Thoracic aorta (tissue), 2 donors: Measurements from ENCODE around the gene RBM33. TPM values are rescaled to one million over a fixed set of nuclear protein-coding genes. Genes with fewer than 3 reads are reported as not detected.
"Not testable (repeated sequence)": the region's sequence is repeated elsewhere in the genome, so short reads cannot be mapped to it uniquely, and the experiment has no call there.

Experiments
- ATAC-seq: fragments of 150-250 bp; one replicate; pipeline ENCODE4 v1.8.0; 2017; ENCODE audit warnings: low read depth; ENCODE audit not compliant: insufficient number of reproducible peaks, low FRiP score
- DNase-seq: peaks from one replicate; pipeline ENCODE4 v3.0.0-alpha.2; 2020; ENCODE audit warnings: low spot score
- H3K27ac ChIP-seq, 2 donors: fragments of 200-600 bp; sonication (generic); 1 replicate in 1 of 2; 2 replicates in 1 of 2; pipeline ENCODE4 v1.5.1; 2016; ENCODE audit warnings: mild to moderate bottlenecking in 2 of 2, moderate library complexity in 2 of 2
- H3K27me3 ChIP-seq: fragments of 200-600 bp; sonication (generic); replicated peaks from 2 replicates; pipeline ENCODE4 v1.6.0; 2016; ENCODE audit warnings: mild to moderate bottlenecking; ENCODE audit not compliant: insufficient read depth
- H3K36me3 ChIP-seq: fragments of 200-600 bp; sonication (generic); one replicate; pipeline ENCODE4 v1.5.1; 2016
- H3K4me1 ChIP-seq, 2 donors: fragments of 200-600 bp; sonication (generic); 1 replicate in 1 of 2; 2 replicates in 1 of 2; pipeline versions ENCODE4 v1.5.1 to v1.6.0; 2016; ENCODE audit warnings: low read depth in 2 of 2, mild to moderate bottlenecking in 1 of 2; ENCODE audit not compliant: control insufficient read depth in 1 of 2
- H3K4me3 ChIP-seq: fragments of 200-600 bp; sonication (generic); 2 replicates; pipeline ENCODE4 v1.5.1; 2016; ENCODE audit warnings: mild to moderate bottlenecking
- H3K9me3 ChIP-seq: fragments of 200-600 bp; sonication (generic); 2 replicates; pipeline ENCODE4 v1.5.1; 2016
- total RNA-seq, 2 donors: library from RNA; depleted of rRNA; stranded (reverse); fragments of >200 nt; gene quantifications; one replicate each; pipeline versions ENCODE4 v1.1.0 to v1.2.3, GENCODE V29; 2016
- TF ChIP-seq, protein P1 (sequence below): fragments of 200-600 bp; sonication (generic); IDR thresholded peaks from one replicate; pipeline ENCODE4 v1.5.1; 2019; ENCODE audit warnings: antibody characterized with exemption

Gene RBM33
- total RNA-seq, 2 donors from 2014 or later, result 64.6 to 80.3 TPM

DNA sequence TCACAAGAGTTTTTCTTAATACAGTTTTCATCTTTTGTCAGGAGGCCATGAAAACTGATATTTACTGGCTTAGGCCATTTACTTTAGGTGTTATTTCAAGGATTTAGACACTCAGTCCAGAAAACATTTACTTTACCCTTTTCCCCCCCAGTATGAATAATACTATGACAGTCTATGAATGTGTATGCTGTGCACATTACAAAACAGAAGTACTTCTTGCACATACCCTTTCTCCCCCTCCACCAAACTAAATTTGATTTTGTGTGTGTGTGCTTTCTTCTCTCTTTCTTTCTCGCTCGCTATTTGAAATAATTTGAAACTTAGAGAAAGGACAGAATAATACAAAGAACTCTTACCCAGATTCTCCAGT is 41.3 kb downstream of the RBM33 start:
- H3K36me3 ChIP-seq, result peaks cover 14% of the 10 kb centered on the region
- H3K4me1 ChIP-seq, result no peaks in the 10 kb centered on the region
- TF ChIP-seq, protein P1, sequence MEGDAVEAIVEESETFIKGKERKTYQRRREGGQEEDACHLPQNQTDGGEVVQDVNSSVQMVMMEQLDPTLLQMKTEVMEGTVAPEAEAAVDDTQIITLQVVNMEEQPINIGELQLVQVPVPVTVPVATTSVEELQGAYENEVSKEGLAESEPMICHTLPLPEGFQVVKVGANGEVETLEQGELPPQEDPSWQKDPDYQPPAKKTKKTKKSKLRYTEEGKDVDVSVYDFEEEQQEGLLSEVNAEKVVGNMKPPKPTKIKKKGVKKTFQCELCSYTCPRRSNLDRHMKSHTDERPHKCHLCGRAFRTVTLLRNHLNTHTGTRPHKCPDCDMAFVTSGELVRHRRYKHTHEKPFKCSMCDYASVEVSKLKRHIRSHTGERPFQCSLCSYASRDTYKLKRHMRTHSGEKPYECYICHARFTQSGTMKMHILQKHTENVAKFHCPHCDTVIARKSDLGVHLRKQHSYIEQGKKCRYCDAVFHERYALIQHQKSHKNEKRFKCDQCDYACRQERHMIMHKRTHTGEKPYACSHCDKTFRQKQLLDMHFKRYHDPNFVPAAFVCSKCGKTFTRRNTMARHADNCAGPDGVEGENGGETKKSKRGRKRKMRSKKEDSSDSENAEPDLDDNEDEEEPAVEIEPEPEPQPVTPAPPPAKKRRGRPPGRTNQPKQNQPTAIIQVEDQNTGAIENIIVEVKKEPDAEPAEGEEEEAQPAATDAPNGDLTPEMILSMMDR, result no peak
- DNase-seq (no peak), ATAC-seq (no peak)
- H3K27me3 ChIP-seq, result no peaks in the 10 kb centered on the region
- H3K9me3 ChIP-seq, result no peaks in the 10 kb centered on the region
- no peak overlapping the region for H3K27ac ChIP-seq
- no peak overlapping the region for H3K4me3 ChIP-seq

DNA sequence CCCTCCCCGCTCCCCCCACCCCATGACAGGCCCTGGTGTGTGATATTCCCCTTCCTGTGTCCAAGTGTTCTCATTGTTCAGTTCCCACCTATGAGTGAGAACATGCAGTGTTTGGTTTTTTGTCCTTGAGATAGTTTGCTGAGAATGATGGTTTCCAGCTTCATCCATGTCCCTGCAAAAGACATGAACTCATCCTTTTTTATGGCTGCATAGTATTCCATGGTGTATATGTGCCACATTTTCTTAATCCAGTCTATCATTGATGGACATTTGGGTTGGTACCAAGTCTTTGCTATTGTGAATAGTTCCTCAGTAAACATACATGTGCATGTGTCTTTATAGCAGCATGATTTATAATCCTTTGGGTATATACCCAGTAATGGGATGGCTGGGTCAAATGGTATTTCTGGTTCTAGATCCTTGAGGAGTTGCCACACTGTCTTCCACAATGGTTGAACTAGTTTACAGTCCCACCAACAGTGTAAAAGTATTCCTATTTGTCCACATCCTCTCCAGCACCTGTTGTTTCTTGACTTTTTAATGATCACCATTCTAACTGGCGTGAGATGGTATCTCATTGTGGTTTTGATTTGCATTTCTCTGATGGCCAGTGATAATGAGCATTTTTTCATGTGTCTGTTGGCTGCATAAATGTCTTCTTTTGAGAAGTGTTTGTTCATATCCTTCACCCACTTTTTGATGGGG is 42.3 kb downstream of the RBM33 start:
- not testable (repeated sequence) for DNase-seq, H3K9me3 ChIP-seq, H3K4me3 ChIP-seq, H3K27ac ChIP-seq, H3K27me3 ChIP-seq, H3K4me1 ChIP-seq, ATAC-seq
- H3K36me3 ChIP-seq, result peaks cover 10% of the 10 kb centered on the region

DNA sequence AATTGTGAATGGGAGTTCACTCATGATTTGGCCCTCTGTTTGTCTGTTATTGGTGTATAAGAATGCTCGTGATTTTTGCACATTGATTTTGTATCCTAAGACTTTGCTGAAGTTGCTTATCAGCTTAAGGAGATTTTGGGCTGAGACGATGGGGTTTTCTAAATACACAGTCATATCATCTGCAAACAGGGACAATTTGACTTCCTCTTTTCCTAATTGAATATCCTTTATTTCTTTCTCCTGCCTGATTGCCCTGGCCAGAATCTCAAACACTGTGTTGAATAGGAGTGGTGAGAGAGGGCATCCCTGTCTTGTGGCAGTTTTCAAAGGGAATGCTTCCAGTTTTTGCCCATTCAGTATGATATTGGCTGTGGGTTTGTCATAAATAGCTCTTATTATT is 43.8 kb downstream of the RBM33 start:
- not testable (repeated sequence) for H3K27me3 ChIP-seq, H3K27ac ChIP-seq, ATAC-seq, H3K36me3 ChIP-seq, H3K9me3 ChIP-seq, H3K4me1 ChIP-seq, DNase-seq, H3K4me3 ChIP-seq

DNA sequence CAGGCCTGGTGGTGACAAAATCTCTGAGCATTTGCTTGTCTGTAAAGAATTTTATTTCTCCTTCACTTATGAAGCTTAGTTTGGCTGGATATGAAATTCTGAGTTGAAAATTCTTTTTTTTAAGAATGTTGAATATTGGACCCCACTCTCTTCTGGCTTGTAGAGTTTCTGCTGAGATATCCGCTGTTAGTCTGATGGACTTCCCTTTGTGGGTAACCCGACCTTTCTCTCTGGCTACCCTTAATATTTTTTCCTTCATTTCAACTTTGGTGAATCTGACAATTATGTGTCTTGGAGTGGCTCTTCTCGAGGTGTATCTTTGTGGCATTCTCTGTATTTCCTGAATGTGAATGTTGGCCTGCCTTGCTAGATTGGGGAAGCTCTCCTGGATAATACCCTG is 46.2 kb downstream of the RBM33 start:
- H3K4me3 ChIP-seq, DNase-seq, H3K36me3 ChIP-seq, H3K27me3 ChIP-seq, H3K9me3 ChIP-seq, H3K27ac ChIP-seq, ATAC-seq, H3K4me1 ChIP-seq: not testable (repeated sequence)

DNA sequence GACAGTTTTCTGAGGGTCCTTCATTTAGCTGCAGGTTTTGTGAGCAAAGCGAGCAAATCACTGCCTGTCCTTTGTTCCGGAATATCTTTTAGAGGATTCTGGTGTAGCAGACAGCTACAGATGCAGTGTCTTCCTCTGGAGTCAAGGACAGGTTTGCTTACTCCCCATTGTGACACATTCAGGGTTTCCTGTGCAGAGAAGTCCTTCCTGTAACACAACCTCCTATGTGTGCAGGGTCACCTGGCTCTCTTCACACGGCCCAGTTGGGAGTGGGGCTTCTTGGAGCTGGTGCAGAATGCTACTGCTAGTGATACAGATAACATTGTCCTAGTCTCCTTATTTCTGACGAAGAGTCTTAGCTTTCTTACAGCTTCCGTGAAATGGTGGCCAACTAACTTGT is 47.9 kb downstream of the RBM33 start:
- no peak for ATAC-seq
- no peak overlapping the region for H3K4me3 ChIP-seq
- TF ChIP-seq, protein P1, result no peak
- H3K36me3 ChIP-seq, result no peaks in the 10 kb centered on the region
- peaks cover 0 to 3% of the 10 kb centered on the region in 2 donors for H3K4me1 ChIP-seq
- H3K27ac ChIP-seq, result no peak overlapping the region
- H3K27me3 ChIP-seq, result no peaks in the 10 kb centered on the region
- no peaks in the 10 kb centered on the region for H3K9me3 ChIP-seq
- DNase-seq, result no peak

DNA sequence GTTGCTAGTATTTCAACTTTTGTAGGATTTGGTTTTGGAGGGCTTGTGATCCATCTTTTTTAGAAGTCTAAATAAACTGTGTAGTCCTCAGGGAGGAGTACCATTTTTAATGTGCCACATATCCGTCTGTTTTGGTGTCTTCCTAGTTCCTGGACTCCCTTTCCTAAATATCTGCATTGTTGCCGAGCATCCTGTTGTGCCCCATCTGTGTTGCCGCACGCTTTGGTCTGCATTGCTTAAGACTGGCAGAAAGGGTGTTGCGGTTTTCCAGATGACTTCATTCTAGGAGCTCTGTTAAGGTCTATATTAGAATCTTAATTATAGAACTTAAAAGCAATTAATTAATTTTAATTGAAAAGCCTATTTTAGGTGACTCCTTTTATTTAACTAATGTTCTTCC is 49.4 kb downstream of the RBM33 start:
- DNase-seq, result no peak
- no peak for ATAC-seq
- peaks cover 0 to 3% of the 10 kb centered on the region in 2 donors for H3K4me1 ChIP-seq
- H3K27me3 ChIP-seq, result no peaks in the 10 kb centered on the region
- TF ChIP-seq, protein P1, result no peak
- H3K27ac ChIP-seq, result no peak overlapping the region
- H3K36me3 ChIP-seq, result no peaks in the 10 kb centered on the region
- no peak overlapping the region for H3K4me3 ChIP-seq
- H3K9me3 ChIP-seq, result no peaks in the 10 kb centered on the region

DNA sequence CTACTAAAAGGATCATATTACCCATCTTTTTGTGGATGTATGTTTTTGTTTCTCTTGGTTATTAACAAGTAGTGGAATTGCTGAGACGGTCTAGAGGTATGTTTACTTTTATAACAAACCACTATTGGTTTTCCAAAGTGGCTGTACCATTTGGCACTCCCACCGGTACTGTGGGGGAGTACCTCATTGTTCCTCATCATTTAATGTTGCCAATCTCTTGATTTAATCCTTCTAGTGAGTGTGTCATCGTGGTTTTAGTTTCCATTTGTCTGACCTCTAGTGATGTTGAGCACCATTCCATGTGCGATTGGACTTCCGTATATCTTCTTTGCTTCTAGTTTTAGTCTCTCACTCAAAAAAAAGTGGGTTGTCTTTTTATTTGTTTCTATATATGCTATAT is 50.4 kb downstream of the RBM33 start:
- TF ChIP-seq, protein P1, result no peak
- no peak overlapping the region for H3K4me3 ChIP-seq
- no peaks in the 10 kb centered on the region for H3K36me3 ChIP-seq
- H3K27me3 ChIP-seq, result no peaks in the 10 kb centered on the region
- DNase-seq, result no peak
- H3K4me1 ChIP-seq, result peaks cover 0 to 3% of the 10 kb centered on the region in 2 donors
- no peaks in the 10 kb centered on the region for H3K9me3 ChIP-seq
- no peak overlapping the region for H3K27ac ChIP-seq
- no peak for ATAC-seq
